Amniotic epithelial cell (primary cell): ENCODE measurements around the gene MBLAC1.

ENCODE experiments used
- DNase-seq: peaks from one replicate; pipeline ENCODE4 v3.0.0-alpha.2; 2010; ENCODE audit warnings: low read depth

Gene MBLAC1, protein sequence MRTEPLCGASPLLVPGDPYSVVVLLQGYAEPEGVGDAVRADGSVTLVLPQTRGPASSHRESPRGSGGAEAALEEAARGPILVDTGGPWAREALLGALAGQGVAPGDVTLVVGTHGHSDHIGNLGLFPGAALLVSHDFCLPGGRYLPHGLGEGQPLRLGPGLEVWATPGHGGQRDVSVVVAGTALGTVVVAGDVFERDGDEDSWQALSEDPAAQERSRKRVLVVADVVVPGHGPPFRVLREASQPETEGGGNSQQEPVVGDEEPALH

DNA sequence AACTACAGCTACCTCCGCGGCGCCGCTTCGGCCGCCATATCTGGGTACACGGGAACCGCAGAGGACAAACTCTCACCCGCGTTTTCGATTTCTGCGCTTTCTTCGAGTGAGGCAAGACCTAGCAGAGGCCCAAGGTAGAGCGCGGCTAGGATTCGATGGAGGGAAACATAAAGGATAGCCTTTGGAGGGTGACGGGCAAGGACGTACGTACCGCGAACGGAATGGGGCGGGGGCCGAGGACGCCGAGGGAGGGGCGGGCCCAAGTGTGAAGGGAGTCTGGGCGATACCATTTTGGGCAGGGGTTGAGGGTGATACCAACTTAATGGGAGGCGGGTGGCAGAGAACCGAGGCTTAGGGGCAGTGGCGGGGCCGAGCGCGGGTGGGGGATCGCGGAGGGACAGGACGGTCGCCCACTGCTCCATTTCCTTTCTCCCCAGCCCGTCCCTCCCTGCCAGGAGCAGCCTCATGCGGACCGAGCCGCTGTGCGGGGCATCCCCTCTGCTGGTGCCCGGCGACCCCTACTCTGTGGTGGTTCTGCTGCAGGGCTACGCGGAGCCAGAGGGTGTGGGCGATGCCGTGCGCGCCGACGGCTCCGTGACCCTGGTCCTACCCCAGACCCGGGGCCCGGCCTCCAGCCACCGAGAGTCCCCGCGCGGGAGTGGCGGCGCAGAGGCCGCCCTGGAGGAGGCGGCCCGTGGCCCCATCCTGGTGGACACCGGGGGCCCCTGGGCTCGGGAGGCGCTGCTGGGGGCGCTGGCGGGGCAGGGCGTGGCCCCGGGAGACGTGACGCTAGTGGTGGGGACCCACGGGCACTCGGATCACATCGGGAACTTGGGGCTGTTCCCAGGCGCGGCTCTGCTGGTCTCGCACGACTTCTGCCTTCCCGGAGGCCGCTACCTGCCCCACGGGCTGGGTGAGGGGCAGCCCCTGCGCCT is at the start of gene MBLAC1:
TSS of gene MBLAC1 (plus strand) at position 37 of the 935 bp plus-strand sequence. CDS start at position 466, 429 bp downstream.
- DNase-seq = peak; percentile 91

- no peak for DNase-seq
These were observed 49.6 kb upstream of the MBLAC1 start for GRCh38 chr7:100077205-100077604.

GRCh38 chr7:100079024-100079560 is 47.7 kb upstream of the MBLAC1 start:
- DNase-seq = no peak

GRCh38 chr7:100080907-100081534 is 45.7 kb upstream of the MBLAC1 start:
- DNase-seq = peak; percentile 30

- peak; percentile 99 for DNase-seq
These were observed 45.1 kb upstream of the MBLAC1 start, which contains the start of gene ZNF3 for GRCh38 chr7:100081535-100082102. Gene ZNF3, minus strand, starts transcription at chr7:100081723. Its CDS starts 4,366 bp downstream, at chr7:100077357.

- DNase-seq = no peak
These were observed 43.8 kb upstream of the MBLAC1 start for GRCh38 chr7:100082978-100083377.

DNA sequence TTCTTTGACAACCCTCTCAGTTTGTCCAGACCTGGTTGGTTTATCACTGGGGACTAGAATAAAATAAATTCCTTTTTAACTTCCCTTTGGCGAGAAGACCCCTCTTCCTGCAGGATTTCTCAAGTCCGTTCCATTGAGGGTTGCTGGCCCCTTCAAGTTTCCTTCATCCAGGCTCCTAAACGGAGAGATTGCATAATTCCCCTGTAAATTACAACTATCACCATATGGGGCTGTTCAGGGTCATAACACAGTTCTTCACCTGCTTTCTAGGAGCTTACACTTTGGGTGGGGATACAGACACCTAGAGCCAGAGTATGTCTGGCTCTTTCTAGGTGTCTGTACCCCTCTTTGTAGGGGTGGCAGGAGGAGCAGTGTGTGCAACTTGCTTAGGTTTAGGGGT is 41.3 kb upstream of the MBLAC1 start:
- DNase-seq = no peak

- DNase-seq = peak; percentile 100
These were observed 39.6 kb upstream of the MBLAC1 start for GRCh38 chr7:100087055-100087750.

DNA sequence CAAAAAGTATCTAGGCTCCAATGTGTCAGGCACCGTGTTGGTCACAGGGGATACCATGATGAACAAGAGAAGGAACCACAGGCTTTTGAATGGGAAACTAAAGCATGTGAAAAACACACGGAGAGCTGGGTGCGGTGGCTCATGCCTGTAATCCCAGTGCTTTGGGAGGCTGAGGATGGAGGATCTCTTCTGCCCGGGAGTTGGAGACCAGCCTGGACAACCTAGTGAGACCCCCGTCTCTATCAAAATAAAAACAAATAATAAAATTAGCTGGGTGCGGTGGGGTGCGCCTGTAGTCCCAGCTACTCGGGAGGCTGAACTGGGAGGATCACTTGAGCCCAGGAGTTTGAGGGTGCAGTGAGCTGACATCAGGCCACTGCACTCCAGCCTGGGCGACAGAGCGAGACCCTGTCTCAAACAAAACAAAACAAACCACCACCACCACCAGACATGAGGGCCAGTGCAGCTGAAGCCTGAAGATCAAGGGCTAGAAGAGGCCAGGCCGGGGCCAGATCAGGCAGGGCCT is 38.6 kb upstream of the MBLAC1 start:
- DNase-seq = no peak

DNA sequence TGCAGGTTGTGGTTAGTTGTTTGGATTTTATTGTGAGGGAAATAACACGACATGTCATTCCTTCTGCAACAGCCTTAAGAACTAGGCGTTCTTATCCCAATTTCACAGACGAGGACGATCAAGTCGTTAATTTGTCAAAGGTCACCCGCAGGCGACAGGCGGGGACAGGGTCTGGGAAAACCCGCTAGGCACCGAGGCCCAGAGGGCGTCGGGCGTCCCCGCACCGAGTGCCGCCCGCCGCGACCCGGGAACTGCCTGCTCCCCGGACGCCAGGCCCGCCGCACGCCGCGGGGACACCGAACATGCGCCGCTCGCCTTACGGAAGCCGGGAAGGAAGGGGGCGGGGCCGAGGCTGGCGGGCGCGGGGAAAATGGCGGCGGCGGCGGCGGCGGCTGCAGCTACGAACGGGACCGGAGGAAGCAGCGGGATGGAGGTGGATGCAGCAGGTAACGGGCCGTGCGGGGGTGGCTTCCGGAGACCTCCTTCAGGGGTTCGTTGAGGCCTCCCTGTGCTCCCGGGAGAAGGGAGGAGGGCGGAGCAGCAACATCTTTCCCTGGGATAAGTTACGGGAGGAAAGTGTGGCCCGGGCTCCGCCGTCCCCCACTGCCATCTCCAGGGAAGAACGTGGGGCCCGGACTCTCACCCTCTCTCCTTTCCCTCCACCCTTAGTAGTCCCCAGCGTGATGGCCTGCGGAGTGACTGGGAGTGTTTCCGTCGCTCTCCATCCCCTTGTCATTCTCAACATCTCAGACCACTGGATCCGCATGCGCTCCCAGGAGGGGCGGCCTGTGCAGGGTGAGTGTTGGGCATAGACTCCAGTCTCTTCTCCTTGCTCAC is 37.9 kb upstream of the MBLAC1 start, which contains the start of gene COPS6:
TSS of gene COPS6 (plus strand) at position 349 of the 837 bp plus-strand sequence. CDS start at position 371, 22 bp downstream.
- DNase-seq = peak; percentile 51

DNA sequence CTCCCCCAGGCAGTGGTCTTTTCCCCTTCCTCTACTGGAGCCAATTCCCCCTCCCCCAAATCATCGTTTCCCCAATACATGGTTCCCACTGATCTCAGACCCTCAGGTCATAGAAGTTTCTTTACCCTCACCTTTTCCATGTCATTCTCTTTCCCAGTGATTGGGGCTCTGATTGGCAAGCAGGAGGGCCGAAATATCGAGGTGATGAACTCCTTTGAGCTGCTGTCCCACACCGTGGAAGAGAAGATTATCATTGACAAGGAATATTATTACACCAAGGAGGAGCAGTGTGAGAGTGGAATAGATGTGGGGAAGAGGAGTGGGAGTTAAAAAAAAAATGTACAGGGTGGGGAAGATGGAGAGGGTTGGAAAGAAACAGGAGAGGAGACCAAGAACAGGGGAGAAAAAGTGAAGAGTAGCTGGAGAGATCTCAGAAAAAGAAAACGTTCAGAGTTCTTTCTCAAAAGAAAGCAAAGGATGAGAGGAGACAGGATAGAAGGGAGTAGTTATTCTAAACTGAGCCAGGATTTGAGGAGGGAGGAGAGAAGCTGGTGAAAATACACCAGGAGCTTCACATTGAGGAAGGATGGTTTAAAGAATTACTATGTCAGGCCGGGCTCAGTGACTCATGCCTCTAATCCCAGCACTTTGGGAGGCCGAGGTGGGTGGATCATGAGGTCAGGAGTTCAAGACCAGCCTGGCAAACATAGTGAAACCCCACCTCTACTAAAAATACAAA is 37.1 kb upstream of the MBLAC1 start:
- peak; percentile 66 for DNase-seq

DNA sequence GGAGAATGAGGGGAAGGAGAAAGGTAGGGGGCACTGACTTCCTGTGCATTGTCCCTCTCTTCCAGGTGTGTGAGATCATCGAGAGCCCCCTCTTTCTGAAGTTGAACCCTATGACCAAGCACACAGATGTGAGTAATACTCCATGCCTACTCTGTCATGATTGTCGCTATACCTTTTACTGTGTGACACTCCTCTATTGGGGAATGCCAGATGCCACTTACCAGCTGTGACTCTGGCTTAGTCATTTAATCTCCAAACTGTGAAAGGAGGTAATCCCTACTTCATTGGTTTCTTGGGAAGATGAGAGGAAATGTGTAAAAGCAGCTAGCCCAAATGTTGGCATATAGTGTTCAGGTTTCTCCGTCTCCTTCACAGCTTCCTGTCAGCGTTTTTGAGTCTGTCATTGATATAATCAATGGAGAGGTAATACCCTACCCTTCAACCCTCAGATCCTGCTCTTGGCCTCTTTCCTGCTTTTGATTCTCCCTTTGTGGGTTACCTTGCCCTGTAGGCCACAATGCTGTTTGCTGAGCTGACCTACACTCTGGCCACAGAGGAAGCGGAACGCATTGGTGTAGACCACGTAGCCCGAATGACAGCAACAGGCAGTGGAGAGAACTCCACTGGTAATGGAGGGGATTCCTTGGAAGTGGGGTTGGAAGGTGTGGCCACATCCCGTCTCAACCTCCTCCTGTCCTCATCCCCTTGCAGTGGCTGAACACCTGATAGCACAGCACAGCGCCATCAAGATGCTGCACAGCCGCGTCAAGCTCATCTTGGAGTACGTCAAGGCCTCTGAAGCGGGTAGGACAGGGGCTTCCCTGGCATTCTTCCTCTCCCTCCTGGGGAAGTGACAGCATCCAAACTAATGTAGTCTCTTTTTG is 36.0 kb upstream of the MBLAC1 start:
- no peak for DNase-seq

- DNase-seq = no peak
These were observed 35.2 kb upstream of the MBLAC1 start for GRCh38 chr7:100091411-100092181.

DNA sequence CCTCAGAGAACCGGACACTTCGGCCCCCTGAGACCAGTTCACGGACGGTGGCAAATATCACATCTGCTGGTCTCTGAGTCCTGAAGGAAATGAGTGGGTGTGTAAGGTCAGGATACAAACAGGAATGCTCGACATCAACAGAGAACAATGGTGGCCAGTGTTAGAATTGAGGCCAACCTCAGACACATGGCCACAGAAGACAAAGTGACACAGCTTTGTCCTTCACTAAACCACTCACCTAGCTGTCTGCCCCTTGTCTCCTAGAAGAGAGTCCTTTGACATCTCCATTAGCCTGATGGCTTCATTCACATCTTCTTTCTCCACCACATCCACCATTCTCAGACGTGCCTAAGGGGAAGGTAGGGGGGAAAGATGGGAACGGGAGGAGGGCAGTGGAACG is 33.7 kb upstream of the MBLAC1 start:
- no peak for DNase-seq

DNA sequence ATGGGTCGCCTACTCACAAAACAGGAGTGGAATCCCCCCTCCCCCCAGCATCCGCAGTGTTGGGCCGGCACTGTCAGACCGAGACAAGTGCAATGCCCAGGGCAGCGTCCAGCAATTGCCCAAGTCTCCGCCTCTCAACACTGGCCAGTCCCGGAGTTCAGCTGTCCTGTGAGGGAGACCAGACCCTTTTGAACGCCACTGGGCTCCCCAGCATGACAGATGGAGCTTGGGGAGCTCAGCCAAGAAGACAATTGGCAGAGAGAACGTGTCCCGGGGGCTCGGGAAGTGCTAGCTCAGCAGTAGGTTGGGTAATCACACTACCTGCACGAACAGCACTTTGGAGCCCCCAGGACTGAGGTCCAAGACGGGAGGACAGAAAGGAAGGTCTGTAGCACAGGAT is 33.3 kb upstream of the MBLAC1 start:
- peak; percentile 31 for DNase-seq

DNA sequence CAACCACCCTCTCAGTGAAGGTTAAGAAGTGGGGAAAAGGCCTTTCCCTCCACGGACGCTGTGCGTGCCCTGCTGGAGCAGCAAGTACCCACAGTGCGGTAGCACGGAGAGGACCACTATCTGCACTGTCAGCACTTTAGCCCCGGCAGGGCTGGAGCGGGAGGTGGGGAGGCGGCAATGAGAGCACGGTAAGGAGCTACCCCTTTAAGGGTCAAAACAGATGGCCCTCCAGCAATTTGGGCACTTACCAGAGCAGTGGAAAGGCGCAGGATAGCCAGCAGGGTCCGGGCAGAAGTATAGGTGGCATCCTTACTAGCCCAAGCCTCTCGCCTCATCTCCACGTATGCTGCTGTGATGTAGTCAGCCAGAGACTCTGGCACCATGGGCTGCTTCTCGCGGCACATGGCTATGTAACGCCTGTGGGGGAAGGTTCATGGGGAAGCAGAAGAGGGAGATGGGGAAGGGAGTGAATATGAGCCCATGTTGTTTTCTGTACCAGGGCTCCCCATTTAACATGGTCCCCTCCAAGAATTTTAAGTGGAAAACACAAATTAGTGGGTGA is 32.8 kb upstream of the MBLAC1 start:
- DNase-seq = no peak

- DNase-seq = no peak
These were observed 31.5 kb upstream of the MBLAC1 start for GRCh38 chr7:100095289-100095688.
